Dedifferentiated amniotic fluid mesenchymal stem cell (primary cell): Measurements from ENCODE around the gene NPAS3.

Experiments used
- DNase-seq: peaks from one replicate; pipeline ENCODE4 v3.0.0-alpha.2; 2016; ENCODE audit errors: extremely low spot score

NPAS3 gene

DNA sequence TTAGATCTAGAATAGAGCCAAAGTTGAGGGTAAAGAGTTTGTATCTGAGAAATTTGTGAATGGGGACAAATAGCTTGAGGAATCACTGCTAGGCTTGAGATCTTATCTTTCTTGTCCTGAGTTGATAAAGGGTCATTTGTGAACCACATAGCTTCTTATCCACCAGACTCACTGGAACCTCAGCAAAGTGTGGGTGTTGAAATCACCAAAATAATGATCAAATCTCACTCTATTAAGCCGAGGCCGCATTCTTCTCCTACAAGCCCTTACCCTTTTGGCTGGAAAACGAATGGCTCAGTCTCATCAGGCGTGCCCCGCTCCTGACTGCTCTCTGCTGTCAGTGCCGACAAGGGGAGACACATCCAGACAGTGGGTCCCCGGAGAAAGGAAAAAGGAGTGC lies 771.6 kb downstream of the NPAS3 start:
- DNase-seq, result no peak

- DNase-seq, result no peak
Measured at GRCh38 chr14:33711194-33711593, 772.5 kb downstream of the NPAS3 start.

- DNase-seq, result no peak
Measured at GRCh38 chr14:33711811-33712216, 773.1 kb downstream of the NPAS3 start.

DNA sequence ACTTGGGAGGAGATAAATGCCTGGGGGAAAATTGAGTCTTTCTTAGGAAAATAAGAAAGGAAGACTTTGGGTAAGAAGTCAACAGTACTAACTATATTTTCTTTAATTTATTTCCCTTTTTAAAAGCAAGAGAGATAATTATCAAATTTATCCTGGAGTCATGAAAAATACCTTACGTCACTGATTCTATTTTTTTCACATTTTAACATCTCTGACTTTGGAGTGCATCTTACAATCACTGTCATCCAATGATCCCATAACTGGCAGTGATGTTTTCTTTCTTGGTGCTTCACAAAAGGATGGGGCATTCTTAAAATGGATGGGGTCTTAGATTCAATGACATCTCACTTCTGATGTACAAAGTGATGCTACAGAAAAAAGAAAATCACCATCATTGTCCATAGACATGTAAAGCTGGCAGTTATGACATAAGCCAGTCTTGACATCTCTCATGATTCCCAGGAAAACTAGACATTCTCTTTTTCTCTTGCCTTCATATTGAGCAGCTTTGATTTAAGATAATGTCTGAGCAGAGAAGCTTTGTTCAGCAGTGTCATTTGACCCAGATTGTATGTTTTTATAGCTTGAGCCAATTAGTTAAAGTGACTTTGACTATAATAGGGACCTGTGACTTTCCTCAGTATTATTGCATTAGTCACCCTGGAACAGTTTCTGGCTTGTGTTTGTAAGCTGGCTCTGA lies 776.0 kb downstream of the NPAS3 start:
- DNase-seq, result no peak

GRCh38 chr14:33715227-33715528 lies 776.5 kb downstream of the NPAS3 start:
- DNase-seq, result no peak

DNA sequence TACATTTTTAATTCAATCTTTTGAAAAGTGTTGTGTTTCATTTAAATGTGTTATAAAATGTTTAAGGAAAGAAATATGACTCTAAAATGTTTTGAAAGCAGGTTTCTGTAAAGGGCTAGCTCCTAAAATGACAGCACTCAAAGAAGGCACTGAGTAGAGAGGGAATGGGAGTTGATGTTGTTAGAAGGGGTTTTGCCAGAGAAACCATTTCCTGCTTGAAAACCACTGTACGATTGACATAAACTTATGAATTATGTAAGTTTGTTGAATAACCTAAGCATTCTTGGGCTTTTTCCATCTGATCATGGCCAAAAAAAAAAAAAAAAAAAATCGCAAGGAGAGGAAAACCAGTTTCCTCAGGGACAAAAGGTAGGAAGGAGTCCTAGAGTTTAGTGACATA lies 778.2 kb downstream of the NPAS3 start:
- DNase-seq, result no peak

- no peak for DNase-seq
Measured at GRCh38 chr14:33717866-33718265, 779.2 kb downstream of the NPAS3 start.

- no peak for DNase-seq
Measured at GRCh38 chr14:33720284-33720787, 781.7 kb downstream of the NPAS3 start.

DNA sequence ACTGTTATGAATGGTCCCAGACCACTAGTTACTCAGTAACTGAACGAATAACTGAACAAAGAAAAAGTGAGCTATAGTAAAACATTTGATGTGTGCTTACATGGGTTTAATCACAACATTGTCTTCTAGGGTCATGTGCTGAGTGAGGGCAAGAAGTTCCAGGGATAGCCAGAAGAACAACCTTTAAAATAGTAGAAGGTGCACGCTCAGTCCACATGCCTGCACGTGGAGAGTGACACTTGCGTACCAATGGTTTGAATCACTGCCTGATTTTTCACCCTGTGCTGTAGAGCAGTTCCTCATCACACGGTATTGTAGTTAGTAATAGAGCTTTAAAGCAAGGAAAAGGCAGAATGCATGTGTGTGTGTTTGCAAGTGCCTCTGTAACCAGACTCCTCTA lies 788.0 kb downstream of the NPAS3 start:
- no peak for DNase-seq

DNA sequence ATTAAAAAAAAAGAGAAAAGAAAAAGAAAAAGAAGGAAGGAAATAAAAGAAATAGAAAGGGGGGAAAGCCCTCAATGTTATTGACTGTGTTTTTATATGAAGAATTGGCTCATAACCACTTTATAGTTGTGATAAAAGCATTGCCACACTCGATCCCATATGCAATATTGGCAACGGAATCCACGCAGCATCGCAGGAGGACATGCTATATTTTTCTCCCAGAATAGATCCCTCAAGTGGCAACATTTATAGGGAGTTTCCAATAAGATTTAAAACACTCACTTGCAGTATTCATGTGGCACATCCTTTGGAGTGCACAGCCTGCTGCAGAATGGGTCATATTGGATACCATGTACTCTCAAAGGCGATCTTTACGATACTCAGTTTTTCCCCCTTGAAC lies 788.9 kb downstream of the NPAS3 start:
- no peak for DNase-seq

- DNase-seq, result no peak
Measured at GRCh38 chr14:33728010-33728498, 789.4 kb downstream of the NPAS3 start.

DNA sequence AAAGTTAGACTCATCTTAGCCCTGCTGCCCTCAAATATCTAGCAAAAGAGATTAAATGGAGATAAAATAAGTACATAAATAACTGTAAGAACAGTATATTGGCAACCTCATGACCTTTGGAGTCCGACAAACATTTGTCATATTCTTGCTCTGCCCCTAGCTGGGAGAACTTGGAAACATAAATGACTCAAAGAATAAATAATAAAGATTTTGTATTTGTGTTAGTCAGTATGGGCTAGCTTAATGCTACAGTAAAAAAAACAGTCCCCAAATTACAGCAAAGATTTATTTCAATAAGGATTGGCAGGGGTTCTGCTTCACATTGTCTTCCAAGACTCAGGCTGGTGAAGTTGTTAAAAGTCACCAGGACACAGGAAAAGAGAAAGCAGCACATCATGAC lies 791.5 kb downstream of the NPAS3 start:
- no peak for DNase-seq

DNA sequence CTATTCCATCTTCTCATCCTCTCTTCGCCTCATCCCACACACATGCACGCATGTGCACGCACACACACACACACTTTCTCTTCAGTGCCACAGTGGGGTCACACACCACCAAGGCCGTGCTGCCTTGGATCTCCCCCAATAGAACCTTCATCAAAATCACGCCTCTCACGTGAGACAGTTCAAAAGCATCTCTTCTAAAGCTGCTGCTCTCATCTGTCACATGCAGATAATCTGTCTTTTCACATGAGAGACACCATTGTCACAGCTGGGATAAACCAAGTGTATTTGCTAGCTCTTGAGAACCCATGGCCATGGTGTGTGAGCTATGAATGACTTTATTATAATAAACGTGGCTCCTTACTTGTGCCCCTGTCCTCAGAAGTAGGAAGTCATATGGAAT lies 793.5 kb downstream of the NPAS3 start:
- DNase-seq, result no peak

GRCh38 chr14:33733310-33733709 lies 794.6 kb downstream of the NPAS3 start:
- DNase-seq, result no peak

DNA sequence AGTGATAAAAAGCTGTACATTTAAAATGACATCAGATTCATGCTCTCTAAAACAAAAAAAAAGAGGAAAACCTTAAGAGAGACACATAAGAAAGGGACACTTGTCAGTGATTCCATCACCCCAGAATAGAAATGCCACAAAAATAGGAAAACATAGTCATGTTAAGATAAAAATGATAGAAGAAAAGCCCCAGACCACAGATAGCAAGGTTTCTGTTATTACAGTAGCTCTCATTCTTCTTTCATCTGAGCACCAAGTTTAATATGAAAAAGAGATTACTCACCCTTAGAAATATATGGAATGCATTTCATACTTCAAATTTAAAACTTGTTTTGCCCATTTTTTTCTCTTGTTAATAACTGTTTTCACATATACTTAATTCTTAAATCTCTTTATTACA lies 795.0 kb downstream of the NPAS3 start:
- DNase-seq, result no peak

GRCh38 chr14:33734387-33734786 lies 795.7 kb downstream of the NPAS3 start:
- DNase-seq, result no peak

- DNase-seq, result no peak
Measured at GRCh38 chr14:33736299-33736825, 797.7 kb downstream of the NPAS3 start.

GRCh38 chr14:33736979-33737378 lies 798.3 kb downstream of the NPAS3 start:
- no peak for DNase-seq

DNA sequence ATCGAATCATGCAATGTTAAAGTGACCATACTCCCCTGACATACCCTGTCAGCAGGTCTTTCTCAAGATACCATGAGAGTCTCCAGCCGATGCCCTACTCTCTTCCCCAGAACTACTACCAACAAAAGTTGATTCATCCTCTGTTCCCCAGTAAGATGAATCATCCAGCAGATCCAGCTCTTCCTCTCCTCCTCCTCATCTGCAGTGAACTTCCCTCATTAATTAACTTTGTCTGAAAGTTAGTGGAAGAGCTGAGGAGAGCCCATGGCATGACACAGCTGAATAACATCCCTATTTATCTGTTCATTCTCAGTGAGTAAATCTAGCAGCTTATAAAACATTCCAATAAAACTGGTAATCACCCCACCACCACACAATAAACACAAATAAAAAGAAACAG lies 798.8 kb downstream of the NPAS3 start:
- DNase-seq, result no peak

GRCh38 chr14:33738029-33738428 lies 799.4 kb downstream of the NPAS3 start:
- DNase-seq, result no peak

DNA sequence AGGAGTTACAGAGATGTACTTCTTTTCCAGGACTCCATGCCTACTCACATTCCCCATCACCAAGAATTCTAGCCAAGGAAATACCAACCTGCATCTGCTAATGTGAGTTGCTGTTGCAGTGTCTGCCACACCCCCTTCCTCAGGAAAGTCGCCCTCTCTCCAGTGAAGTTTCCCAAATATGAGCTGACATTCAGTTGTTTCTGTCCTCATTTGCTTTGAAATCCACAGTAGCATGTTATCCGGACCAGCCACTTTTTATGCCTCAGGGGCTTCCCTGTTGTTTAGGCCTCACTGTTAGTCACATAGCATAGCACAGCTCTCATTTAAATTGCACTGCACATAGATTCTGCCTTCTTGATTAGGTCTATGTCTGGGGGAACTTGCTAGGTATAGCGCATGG lies 799.8 kb downstream of the NPAS3 start:
- no peak for DNase-seq

DNA sequence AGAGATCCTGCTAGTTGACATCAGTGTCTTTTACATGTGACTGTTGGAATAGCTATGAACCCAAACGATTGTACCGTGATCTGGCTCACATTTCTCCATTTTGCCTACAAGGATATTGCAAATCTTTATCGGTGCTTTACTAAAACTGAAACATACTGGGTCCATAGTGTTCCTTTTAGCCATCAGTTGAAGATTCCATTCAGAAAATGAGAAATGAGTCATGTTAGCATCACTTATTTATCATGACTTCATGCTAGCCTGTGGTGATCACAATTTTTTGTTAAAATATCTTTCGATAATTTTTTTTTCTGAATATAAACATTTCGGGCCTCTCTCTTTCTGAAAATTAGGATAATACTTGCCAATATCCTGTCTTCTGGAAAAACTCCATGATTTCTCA lies 801.9 kb downstream of the NPAS3 start:
- no peak for DNase-seq

GRCh38 chr14:33742166-33742565 lies 803.5 kb downstream of the NPAS3 start:
- DNase-seq, result no peak

DNA sequence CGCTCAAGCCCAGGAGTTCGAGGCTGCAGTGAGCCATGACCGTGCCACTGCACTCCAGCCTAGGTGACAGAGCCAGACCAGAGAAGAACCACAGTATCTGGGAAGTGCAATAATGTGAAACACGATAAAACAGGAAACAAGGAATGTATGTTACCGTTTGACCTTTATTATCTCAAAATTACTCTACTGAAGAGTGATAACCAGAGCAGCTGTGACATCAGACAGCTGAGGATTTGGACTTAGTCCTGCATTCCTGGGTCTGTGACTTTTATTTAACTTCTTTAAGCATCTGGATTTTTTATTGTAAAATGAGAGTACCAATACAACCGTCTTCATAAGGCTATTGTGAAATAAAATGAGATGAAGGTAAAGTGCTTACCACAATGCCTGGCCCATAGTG lies 806.5 kb downstream of the NPAS3 start:
- DNase-seq, result no peak
